Left kidney (tissue), 2 donors: Measurements from ENCODE around the gene NT5C2. TPM values are rescaled to one million over a fixed set of nuclear protein-coding genes. Genes with fewer than 3 reads are reported as not detected.
"Not testable (repeated sequence)": the region's sequence is repeated elsewhere in the genome, so short reads cannot be mapped to it uniquely, and the experiment has no call there.

Experiments used
- DNase-seq: peaks from one replicate; pipeline ENCODE4 v3.0.0-alpha.2; 2013
- polyA plus RNA-seq: library from polyadenylated mRNA; unstranded; fragments of 120-200 nt; gene quantifications from one replicate; pipeline ENCODE4 v1.2.1, GENCODE V29; 2013; ENCODE audit not compliant: insufficient read length

The NT5C2 gene
- polyA plus RNA-seq, 1 donor: 139 TPM

GRCh38 chr10:103086799-103087198 lies 106.3 kb downstream of the NT5C2 start:
- DNase-seq: no peak

DNA sequence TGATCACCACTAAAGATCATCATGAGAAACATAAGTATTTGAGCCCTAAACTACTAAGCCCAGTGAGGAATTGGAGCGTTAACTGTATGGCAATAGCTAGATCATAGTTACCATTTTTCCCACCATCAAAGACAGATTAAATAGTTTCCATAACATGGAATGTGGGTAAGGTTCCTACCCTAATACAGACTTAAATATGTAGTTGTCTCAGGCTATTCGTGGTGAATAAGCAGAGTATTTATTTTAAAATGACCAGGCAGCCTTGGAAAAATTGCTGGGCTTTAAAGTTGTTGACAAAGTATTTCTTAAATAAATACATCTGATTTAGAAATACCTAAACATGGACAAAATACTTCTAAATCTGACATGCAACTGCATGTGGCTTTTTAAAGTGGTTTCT lies 106.8 kb downstream of the NT5C2 start:
- no peak for DNase-seq

DNA sequence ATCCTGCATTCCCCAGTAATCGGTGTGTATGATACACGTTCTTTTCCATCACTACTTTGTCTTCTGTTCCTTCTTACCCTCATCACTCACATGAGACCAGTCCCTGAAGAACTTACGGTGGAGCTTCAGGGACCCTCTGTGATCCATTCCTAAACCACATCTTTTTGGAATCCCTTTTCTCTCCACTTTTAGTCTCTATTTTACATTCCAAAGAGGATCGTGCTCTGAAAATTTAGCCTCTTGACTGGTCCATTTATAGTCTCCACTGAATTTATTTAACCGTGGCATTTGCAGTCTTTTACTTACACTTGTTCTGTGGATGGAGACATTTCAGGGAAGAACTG lies 109.1 kb downstream of the NT5C2 start:
- no peak for DNase-seq

DNA sequence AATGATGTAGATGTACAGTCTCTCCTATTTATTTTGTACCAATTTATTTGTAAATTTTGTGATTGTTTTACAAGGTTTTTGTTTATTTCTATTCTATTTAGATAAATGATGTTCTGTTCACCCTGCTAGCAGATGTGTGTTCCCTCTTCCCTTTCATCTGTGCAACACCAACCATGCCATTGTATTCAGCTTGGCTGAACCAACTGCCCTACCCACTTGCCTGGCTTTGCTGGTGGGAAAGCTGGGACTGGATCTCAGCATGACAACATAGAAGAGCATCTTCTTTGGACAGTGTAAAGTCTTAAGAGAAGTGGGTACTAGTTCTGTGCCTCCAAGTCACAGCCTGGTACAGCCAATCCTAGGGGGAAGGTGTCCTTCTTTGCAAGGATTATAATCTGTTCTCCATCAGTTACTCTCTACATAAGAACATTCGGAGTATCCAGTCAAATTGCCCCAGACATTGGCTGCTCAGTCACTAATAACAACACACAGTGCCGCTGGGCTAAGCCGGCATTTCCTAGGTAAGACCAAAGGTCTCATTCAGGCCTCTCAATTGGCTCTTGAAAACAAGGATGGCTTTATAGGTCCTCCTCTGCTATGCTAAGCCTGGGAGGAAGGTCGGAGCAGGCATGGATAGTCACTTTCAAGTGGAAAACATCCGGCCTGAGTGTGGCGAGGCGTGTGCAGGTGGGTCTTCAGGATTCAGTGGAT lies 109.7 kb downstream of the NT5C2 start:
- DNase-seq: no peak

DNA sequence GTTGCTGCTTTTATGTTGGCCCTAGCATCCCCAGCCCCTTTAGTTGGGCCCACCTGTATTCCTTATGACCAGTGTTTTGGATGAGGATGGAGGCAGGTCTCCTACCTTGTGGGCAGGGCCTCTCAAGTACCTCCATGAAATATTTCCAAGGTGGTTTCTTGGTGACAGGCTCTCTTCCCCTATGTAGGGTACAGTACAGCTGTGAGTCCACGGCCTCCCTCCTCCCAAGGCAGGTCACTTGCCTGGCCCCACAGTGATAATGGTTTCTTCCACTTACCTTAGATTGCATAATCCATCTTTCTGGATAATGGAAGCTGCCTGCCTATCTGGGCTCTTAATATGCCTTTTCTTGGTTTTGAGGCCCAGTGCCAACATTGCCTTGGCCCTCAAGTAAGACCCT lies 110.4 kb downstream of the NT5C2 start:
- DNase-seq: no peak

DNA sequence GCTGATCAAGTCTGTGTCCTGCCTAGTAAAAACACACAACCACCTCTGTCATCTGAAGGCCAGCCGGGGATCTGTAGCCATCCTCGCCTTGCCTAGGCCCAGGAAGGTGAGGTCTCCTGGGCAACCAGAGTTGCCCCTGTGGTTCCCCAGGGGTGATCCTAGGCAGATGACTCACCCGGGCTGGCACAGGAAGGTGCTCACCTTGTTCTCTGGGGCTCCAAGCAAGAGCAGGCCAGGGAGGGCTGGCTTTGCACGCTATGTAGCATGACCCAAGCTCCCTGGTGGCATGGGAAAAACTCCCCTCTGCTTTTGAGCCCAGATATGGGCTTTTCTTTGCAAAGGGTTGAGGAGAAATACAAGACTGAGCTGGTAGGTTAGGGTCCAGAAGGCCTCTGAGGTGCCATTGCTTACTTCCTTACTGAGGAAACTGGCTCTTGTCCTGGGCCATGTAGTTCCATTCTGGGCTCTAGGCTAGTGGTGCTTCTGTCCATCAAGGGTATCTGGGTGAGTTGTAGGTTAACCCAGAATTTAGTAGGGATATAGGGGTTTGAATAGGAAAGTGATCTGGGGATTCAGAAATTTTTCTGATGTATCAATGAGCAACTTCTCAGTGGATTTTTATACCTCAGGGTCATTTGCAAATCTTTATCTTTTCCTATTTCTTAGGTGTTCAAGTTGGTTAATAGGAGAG lies 112.0 kb downstream of the NT5C2 start:
- DNase-seq: no peak

GRCh38 chr10:103079946-103080345 lies 113.1 kb downstream of the NT5C2 start:
- DNase-seq: no peak

DNA sequence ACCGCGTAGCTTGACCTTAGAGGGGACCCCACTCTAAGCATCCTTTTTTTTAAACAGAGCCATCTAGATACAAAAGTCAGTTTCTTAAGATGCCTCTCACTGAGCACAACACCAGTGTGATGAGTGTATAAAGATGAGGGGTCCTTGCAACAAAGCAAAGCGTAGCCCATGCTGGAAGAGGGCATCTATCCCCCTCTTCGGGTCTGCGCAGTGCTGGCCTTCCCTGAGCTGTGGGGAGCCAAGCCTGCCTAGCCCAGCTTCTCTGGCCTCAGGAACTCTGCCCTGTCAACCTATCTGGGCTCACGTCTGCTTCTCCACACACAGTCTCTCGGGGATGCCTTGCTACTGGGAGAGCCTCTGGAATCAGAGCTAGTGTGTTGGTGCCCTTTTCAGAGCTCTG lies 114.0 kb downstream of the NT5C2 start:
- no peak for DNase-seq

GRCh38 chr10:103078676-103079075 lies 114.4 kb downstream of the NT5C2 start:
- DNase-seq: no peak

GRCh38 chr10:103078309-103078615 lies 114.8 kb downstream of the NT5C2 start:
- DNase-seq: no peak

DNA sequence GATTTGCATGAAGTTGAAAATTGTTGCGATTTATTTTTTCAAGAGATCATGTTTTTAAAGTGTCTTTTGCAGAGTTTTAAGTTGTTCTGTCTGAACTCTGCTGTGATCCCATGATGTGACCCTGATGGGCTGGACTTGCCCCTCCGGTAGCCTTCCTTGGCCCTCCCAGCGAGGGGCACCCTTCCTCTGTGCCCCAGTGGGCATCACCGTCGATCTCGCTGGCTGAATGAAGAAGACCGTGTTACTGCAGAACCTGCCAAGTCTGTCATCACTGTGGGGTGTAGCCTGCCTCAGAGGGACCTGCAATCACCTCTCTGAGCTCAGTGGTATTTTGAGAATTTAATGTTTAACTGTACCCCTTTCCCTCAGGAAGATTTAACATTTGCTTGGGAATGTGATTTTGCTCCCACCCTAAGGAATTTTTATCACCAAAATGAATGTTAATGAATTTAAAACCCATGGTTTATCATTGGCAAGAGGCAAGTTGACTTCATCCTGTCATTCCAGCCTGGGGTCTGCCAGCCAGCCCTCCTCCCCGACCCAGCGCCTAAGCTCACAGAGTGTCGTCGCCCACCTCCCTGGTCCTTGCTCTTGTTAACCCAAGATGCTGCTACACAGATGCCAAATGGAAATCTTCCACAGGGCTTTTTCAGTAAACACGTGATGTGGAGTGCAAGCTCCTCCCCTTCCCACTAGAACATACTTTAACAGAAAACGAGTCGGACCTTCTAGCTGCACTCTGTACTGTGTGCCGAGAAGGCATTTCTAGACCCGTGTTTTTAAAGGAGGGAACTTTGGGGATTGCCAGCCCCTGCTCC lies 115.4 kb downstream of the NT5C2 start:
- DNase-seq: no peak

- DNase-seq: no peak
Observed at GRCh38 chr10:103077020-103077419, 116.1 kb downstream of the NT5C2 start.

GRCh38 chr10:103072891-103073290 lies 120.2 kb downstream of the NT5C2 start:
- no peak for DNase-seq

DNA sequence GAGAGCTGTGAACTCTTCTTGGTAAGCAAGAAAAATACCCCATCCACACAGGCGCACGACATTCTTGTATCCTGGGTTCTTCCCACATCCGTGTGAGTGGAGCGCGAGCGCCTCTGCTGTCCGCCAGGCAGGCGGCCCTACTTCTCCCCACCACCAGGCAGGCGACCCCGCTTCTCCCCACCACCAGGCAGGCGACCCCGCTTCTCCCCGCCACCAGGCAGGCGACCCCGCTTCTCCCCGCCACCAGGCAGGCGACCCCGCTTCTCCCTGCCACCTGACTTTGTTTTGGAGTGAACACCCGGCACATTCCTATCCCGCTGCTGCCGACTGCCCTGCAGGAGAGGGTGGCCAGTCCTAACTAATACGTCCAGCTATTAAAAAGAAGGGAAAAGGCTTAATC lies 120.8 kb downstream of the NT5C2 start:
- DNase-seq: no peak

GRCh38 chr10:103069453-103070331 lies 123.4 kb downstream of the NT5C2 start:
- DNase-seq: peak; percentile 37

GRCh38 chr10:103067956-103068355 lies 125.1 kb downstream of the NT5C2 start:
- DNase-seq: no peak

GRCh38 chr10:103067484-103067883 lies 125.6 kb downstream of the NT5C2 start:
- DNase-seq: no peak

GRCh38 chr10:103067099-103067477 lies 126.0 kb downstream of the NT5C2 start:
- DNase-seq: not testable (repeated sequence)

DNA sequence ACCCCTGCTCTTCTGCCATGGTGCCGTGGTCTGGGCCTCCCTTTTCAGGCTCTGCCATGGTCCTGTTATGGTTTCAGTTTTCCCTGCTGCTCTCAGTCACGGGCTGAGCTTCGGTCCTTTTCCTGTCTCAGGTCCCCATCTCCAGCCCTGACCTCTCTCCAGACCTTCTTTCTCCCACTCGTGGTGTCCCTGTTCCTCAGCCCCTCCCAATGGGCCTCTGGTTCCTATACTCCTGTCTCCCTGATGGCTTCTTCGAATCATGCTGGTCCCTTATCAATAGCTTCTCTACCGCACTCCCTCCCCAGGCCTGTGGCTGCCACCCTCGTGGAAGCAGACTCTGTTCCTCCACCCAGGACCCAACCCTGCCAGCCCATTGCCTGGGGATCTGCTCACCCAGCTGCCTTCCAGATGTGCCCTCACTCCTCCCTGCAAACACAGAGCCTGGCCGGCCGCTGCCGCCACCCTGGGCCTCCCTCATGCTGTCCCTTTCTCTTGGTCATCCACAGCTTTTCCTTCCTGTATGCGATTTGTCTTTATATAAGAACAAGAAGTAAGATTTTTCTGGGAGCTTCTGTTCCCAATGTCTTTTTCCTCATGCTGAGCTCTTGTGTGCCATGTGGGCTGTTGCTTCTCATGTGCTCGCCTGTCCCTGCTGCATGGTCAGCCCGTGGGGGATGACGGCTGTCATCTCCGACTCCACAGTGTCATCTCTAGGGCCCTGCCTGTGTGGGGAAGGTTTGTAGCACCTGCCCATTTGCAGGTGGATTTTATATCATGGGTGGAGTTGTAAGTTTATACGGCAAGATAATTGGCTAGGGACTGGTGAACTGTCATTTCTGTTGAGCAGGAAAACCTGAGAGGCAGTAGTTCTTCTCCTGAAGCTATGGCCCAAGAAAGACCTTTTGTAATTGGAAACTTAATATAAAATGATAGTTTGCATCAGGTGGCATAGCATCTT lies 126.7 kb downstream of the NT5C2 start:
- no peak for DNase-seq

- DNase-seq: no peak
Observed at GRCh38 chr10:103064956-103065355, 128.1 kb downstream of the NT5C2 start.
